Osteoblast (primary cell): ENCODE data around the gene BRF1. TPM values are rescaled to one million over a fixed set of nuclear protein-coding genes. Genes with fewer than 3 reads are reported as not detected.

Experiments used
- DNase-seq: peaks from one replicate; pipeline ENCODE4 v3.0.0; 2011; ENCODE audit warnings: low spot score, mixed read lengths; ENCODE audit not compliant: insufficient read length; ENCODE audit errors: missing footprints
- H2AFZ ChIP-seq: 2 replicates; pipeline ENCODE4 v1.6.0; 2011; ENCODE audit warnings: mild to moderate bottlenecking, low read length
- H3K27ac ChIP-seq: 2 replicates; pipeline ENCODE4 v1.5.1; 2011; ENCODE audit warnings: mild to moderate bottlenecking, low read depth, low read length, moderate library complexity
- H3K27me3 ChIP-seq: 2 replicates; pipeline ENCODE4 v1.6.0; 2012; ENCODE audit warnings: mild to moderate bottlenecking, control low read depth, inconsistent platforms, low read length, moderate library complexity; ENCODE audit not compliant: insufficient read depth
- H3K36me3 ChIP-seq: 2 replicates; pipeline ENCODE4 v1.5.1; 2011; ENCODE audit warnings: mild to moderate bottlenecking, low read length, control low read depth, moderate library complexity; ENCODE audit not compliant: insufficient read depth
- H3K4me1 ChIP-seq: 2 replicates; pipeline ENCODE4 v1.5.1; 2011; ENCODE audit warnings: mild to moderate bottlenecking, low read length, control low read depth, moderate library complexity; ENCODE audit not compliant: insufficient read depth
- H3K4me2 ChIP-seq: 2 replicates; pipeline ENCODE4 v1.6.0; 2011; ENCODE audit warnings: mild to moderate bottlenecking, low read length; ENCODE audit not compliant: insufficient read depth
- H3K4me3 ChIP-seq: fragments of 200-600 bp; sonication (generic); 3 replicates; pipeline ENCODE4 v1.5.1; 2012; ENCODE audit warnings: mild to moderate bottlenecking, low read length, inconsistent platforms; ENCODE audit not compliant: insufficient read depth
- H3K79me2 ChIP-seq: 2 replicates; pipeline ENCODE4 v1.6.0; 2012; ENCODE audit warnings: mild to moderate bottlenecking, low read length, control low read depth, inconsistent platforms; ENCODE audit not compliant: insufficient read depth
- H3K9me3 ChIP-seq: 2 replicates; pipeline ENCODE4 v1.5.1; 2011; ENCODE audit warnings: low read depth, low read length, control low read depth
- H4K20me1 ChIP-seq: 2 replicates; pipeline ENCODE4 v1.6.0; 2012; ENCODE audit warnings: mild to moderate bottlenecking, low read length, control low read depth; ENCODE audit not compliant: insufficient read depth
- CTCF ChIP-seq: IDR thresholded peaks from 2 replicates; pipeline ENCODE4 v1.5.1; 2011; ENCODE audit warnings: mild to moderate bottlenecking, low read depth, low read length, moderate library complexity; ENCODE audit errors: extremely low read depth
- total RNA-seq: library from RNA; depleted of rRNA; stranded (reverse); fragments of >200 nt; gene quantifications from 2 replicates; pipeline ENCODE4 v1.2.3, GENCODE V29; 2012

The BRF1 gene
- total RNA-seq, 1 donor: 34.4 TPM

DNA sequence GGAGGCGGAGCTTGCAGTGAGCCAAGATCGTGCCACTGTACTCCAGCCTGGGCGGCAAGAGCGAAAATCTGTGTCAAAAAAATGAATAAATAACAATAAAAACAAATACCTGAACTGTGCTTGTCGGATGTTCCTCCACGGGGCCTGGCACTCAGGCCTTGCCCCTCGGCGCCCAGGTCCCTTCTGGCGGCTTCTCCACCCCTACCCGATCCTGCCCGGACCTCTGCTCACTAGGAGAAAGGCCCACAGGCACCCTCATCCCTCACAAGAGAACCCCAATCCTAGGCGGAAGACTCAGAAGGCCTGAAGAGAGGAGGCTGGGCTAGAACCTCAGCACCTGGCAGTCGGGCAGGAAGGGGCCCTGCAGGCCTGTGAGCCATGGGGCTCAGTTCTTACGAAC, 73.5 kb downstream of the BRF1 start:
- Histone ChIP-seq H3K4me3 (no peak overlapping the region), H3K36me3 (no peaks in the 10 kb centered on the region), H3K4me2 (no peak overlapping the region), H3K9me3 (no peaks in the 10 kb centered on the region), H2AFZ (no peak overlapping the region), H3K4me1 (no peaks in the 10 kb centered on the region), H4K20me1 (no peaks in the 10 kb centered on the region), H3K27me3 (no peaks in the 10 kb centered on the region), H3K79me2 (no peaks in the 10 kb centered on the region), H3K27ac (no peak overlapping the region)
- no peak for DNase-seq
- TF ChIP-seq CTCF: no peak

DNA sequence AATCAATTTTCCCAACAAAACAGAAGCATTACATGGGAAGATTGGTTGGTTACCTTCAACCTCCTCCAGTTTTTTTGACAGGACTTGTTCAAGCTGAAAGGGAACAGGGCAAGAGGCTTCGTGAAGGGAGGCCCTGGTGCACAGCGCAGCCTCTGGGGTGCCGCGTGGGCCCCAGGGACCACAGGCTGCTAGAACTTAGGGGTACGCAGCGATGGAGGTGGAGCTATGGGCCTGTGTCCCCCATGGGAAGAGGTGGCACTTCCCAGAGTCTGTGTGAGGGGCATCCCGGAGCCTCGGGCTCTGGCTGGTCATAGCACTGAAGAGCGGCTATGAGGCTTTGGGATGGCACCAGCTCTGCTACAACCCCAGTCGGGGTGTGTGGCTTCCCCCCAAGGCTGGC, 74.6 kb downstream of the BRF1 start:
- Histone ChIP-seq H3K4me2 (no peak overlapping the region), H3K9me3 (no peaks in the 10 kb centered on the region), H3K27ac (no peak overlapping the region), H3K4me1 (no peaks in the 10 kb centered on the region), H2AFZ (no peak overlapping the region), H3K36me3 (no peaks in the 10 kb centered on the region), H3K4me3 (no peak overlapping the region), H3K79me2 (no peaks in the 10 kb centered on the region), H4K20me1 (no peaks in the 10 kb centered on the region), H3K27me3 (no peaks in the 10 kb centered on the region)
- no peak for DNase-seq
- TF ChIP-seq CTCF: no peak

DNA sequence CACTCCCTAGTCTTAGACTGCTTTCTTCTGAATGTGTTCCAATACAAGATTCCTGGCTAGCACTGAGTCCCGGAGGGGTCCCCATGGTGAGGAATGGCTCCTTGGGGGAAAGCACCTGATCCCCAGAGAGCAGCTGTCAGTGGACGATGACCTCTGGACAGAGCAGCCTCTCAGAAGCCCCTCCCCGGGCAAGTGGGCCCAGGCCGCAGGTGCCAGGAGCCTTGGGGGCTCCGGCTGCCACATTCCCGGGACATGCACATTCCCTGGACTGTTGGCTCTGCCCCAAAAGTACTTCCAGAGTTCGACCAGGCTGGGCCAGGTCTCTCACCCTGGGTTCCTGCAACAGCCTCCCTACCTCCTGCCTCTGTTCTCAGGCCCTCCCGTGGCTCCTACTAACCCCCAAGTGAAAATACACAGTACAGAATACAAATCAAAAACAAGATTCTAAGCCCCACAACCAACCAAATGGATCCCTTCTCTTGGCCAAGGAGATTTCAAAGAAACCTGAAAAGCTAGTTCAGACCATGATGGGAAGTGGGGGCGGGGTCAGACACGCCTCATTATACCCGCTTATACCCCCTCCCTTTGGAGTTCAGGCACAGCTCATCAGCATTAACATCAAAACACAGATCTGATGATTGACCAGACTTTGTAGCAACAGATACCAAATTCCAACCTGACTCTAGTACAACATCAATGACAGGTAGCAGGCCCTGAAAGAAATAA, 75.8 kb downstream of the BRF1 start:
- no peaks in the 10 kb centered on the region for H3K36me3 ChIP-seq
- H4K20me1 ChIP-seq: no peaks in the 10 kb centered on the region
- H3K27ac ChIP-seq: no peak overlapping the region
- no peaks in the 10 kb centered on the region for H3K9me3 ChIP-seq
- H3K79me2 ChIP-seq: no peaks in the 10 kb centered on the region
- no peaks in the 10 kb centered on the region for H3K4me1 ChIP-seq
- H3K4me2 ChIP-seq: no peak overlapping the region
- H2AFZ ChIP-seq: no peak overlapping the region
- H3K27me3 ChIP-seq: no peaks in the 10 kb centered on the region
- no peak for TF ChIP-seq CTCF
- DNase-seq: no peak
- no peak overlapping the region for H3K4me3 ChIP-seq

DNA sequence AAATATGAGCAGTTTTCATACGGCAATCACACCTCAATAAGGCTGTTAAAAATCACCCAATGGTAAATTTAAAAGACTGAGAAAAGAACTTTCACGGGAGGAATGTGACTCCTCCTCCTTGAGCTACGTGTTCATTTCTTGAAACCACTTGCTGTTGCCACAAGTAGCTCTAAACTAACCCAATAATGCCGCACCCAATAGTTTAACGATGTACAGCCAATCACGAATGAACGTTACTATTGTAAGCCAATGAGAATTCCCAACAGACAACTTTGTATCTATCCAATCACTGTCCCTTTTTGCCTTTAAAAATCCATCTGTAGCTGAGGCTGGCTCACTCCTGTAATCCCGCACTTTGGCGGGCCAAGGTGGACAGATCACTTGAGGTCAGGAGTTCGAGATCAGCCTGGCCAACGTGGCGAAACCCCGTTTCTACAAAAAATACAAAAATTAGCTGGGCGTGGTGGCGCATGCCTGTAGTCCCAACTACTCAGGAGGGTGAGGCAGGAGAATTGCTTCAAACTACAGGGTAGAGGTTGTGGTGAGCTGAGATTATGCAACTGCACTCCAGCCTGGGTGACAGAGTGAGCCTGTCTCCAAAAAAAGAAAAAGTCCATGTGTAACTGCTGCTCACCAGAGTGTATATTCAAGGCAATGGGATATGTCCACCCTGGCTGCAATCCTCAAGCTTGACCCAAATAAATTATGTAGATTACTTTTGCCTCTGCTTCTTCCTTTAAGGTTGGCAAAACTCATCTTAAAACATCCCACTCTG, 76.8 kb downstream of the BRF1 start:
- DNase-seq: no peak

More for the DNA sequence above, 76.8 kb downstream of the BRF1 start:
- Histone ChIP-seq H3K4me3 (no peak overlapping the region), H3K27me3 (no peaks in the 10 kb centered on the region), H4K20me1 (no peaks in the 10 kb centered on the region), H3K9me3 (no peaks in the 10 kb centered on the region), H2AFZ (no peak overlapping the region), H3K4me2 (no peak overlapping the region), H3K4me1 (no peaks in the 10 kb centered on the region), H3K79me2 (no peaks in the 10 kb centered on the region), H3K36me3 (no peaks in the 10 kb centered on the region), H3K27ac (no peak overlapping the region)
- TF ChIP-seq CTCF: no peak
